H1 (cell line): Measurements from ENCODE around the gene MARCHF10. TPM values are rescaled to one million over a fixed set of nuclear protein-coding genes. Genes with fewer than 3 reads are reported as not detected.

Source experiments
- ASH2L ChIP-seq: fragments of 200-600, 300-600 bp; sonication (generic); IDR thresholded peaks from one replicate; pipeline ENCODE4 v1.7.1; 2017; ENCODE audit warnings: low read length
- KDM1A ChIP-seq: fragments of 200-600, 300-600 bp; sonication (generic); IDR thresholded peaks from 2 replicates; pipeline ENCODE4 v1.7.1; 2016; ENCODE audit warnings: mild to moderate bottlenecking, low read length, borderline replicate concordance
- POLR2AphosphoS5 ChIP-seq: IDR thresholded peaks from 2 replicates; pipeline ENCODE4 v1.6.1; 2011; ENCODE audit warnings: low read depth, low read length
- TEAD4 ChIP-seq: IDR thresholded peaks from 2 replicates; pipeline ENCODE4 v1.6.1; 2012; ENCODE audit warnings: low read depth, low read length, inconsistent platforms, mixed read lengths
- polyA plus RNA-seq, 7 experiments: library from polyadenylated mRNA; depleted of rRNA in 3 of 7; stranded (reverse) in 5 of 7; unstranded in 2 of 7; fragments of >200 nt in 5 of 7; fragments of 200-250 nt in 2 of 7; gene quantifications; 1 replicate in 5 of 7; 2 replicates in 1 of 7; 4 replicates in 1 of 7; pipeline versions ENCODE4 v1.2.1 to v1.2.3, GENCODE V29; 2011 to 2013; ENCODE audit warnings: missing spikeins in 2 of 7, mixed read lengths in 2 of 7
- total RNA-seq: library from RNA; stranded (reverse); fragmentation: NEBNext Ultra II Directional; extraction: Animal tissue kit (Norgen Biotek cat#: 25700); gene quantifications from 2 replicates; pipeline ENCODE4 v1.2.1, GENCODE V29; 2021

MARCHF10 gene
- total and polyA plus RNA-seq, 2 of the 8 experiments (the other 6 are each of a cell fraction or from before 2014, with no cell fraction given), result 0.48 to 0.73 TPM

- no peak for TF ChIP-seq POLR2AphosphoS5
- TF ChIP-seq KDM1A, result no peak
- TF ChIP-seq ASH2L, result no peak
- TF ChIP-seq TEAD4, result no peak
Observed at GRCh38 chr17:62725791-62726249, 82.3 kb downstream of the MARCHF10 start (continued).
